ENCODE data around the gene TTC39B. TPM values are rescaled to one million over a fixed set of nuclear protein-coding genes. Genes with fewer than 3 reads are reported as not detected.

Gene TTC39B
- total RNA-seq, 1 donor from 2014 or later: 3.1 TPM

DNA sequence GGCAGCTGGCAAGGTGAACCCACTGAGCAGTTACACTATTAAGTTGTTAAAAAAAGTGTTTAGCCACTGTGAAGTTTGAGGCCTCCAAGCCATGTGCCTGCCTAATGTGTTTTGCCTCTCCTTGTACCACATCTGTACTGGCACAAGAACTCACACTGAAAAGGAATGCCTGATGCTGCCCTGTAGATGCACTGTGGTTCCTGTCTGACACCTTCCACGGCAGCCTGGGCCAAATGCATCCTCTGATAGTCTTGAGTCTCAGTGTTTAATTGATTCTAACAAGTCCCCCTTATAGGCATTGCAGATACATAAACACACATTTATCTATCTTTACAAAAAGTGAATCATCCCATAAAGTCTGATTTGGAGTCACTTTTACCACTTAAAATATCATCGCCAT lies 169.9 kb downstream of the TTC39B start:
- DNase-seq: no peak
- Mint-ChIP-seq H3K27ac (ENCODE audit: unreplicated experiment) (no peak overlapping the region), H3K27me3 (ENCODE audit: unreplicated experiment) (peaks cover 2% of the 10 kb centered on the region), H3K4me1 (ENCODE audit: low read depth, unreplicated experiment) (peaks cover 9% of the 10 kb centered on the region), H3K36me3 (ENCODE audit: unreplicated experiment) (no peaks in the 10 kb centered on the region), H3K9me3 (ENCODE audit: unreplicated experiment) (peaks cover 2% of the 10 kb centered on the region), H3K4me3 (ENCODE audit: unreplicated experiment) (no peak overlapping the region)
- TF ChIP-seq, protein P1, sequence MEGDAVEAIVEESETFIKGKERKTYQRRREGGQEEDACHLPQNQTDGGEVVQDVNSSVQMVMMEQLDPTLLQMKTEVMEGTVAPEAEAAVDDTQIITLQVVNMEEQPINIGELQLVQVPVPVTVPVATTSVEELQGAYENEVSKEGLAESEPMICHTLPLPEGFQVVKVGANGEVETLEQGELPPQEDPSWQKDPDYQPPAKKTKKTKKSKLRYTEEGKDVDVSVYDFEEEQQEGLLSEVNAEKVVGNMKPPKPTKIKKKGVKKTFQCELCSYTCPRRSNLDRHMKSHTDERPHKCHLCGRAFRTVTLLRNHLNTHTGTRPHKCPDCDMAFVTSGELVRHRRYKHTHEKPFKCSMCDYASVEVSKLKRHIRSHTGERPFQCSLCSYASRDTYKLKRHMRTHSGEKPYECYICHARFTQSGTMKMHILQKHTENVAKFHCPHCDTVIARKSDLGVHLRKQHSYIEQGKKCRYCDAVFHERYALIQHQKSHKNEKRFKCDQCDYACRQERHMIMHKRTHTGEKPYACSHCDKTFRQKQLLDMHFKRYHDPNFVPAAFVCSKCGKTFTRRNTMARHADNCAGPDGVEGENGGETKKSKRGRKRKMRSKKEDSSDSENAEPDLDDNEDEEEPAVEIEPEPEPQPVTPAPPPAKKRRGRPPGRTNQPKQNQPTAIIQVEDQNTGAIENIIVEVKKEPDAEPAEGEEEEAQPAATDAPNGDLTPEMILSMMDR (IDR thresholded peaks at IDR 0.05; ENCODE audit: partially characterized antibody, unreplicated experiment): no peak

DNA sequence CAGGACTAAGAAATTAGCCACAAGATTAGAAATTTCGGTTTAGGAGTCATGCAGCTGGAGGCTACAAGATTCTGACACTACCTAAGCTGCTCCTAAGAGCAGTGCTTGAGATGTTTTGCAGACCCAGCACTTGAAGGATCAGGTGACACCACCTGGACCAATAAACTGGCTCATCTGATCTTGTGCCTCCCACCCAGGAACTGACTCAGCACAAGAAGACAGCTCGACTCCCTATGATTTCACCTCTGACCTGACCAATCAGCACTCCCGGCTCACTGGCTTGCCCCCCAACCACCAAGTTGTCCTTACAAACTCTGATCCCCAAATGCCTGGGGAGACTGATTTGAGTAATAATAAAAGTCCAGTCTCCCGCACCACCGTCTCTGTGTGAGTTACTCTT lies 170.4 kb downstream of the TTC39B start:
- Mint-ChIP-seq H3K4me3 (ENCODE audit: unreplicated experiment) (no peak overlapping the region), H3K4me1 (ENCODE audit: low read depth, unreplicated experiment) (peaks cover 9% of the 10 kb centered on the region), H3K9me3 (ENCODE audit: unreplicated experiment) (peaks cover 2% of the 10 kb centered on the region), H3K36me3 (ENCODE audit: unreplicated experiment) (no peaks in the 10 kb centered on the region), H3K27ac (ENCODE audit: unreplicated experiment) (no peak overlapping the region), H3K27me3 (ENCODE audit: unreplicated experiment) (peaks cover 2% of the 10 kb centered on the region)
- DNase-seq: no peak
- TF ChIP-seq, protein P1 (IDR thresholded peaks at IDR 0.05; ENCODE audit: partially characterized antibody, unreplicated experiment): no peak

DNA sequence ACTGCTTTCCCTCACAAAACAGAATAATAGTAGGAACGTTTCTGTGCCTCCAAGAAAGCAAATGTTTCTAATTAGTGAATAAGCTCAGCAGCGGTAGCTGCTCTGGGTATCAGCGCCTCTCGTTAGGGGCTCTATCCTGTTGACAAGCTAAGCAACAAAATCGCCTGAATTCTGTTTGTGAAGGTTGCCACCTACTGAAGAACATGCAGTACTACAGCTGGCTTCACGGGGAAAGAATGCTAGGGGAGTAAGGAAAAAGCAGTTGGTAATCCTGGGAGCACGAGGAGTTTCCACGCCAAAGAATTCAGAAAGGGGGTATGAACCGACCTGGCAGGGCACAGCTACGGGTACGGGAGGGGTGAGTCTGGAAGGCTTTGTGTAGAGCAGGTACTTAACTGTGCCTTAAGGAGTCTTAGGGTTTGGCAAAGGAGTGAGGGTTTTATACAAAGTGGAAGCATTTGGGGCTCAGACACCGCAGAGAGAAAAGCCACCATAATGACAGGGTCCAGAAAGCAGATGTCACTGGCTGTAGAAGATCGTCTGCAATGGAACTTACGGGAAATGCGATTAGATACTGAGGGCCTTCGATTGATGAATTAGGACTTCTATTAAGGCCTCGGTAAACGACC lies 171.7 kb downstream of the TTC39B start:
- Mint-ChIP-seq H3K4me3 (ENCODE audit: unreplicated experiment) (no peak overlapping the region), H3K36me3 (ENCODE audit: unreplicated experiment) (no peaks in the 10 kb centered on the region), H3K4me1 (ENCODE audit: low read depth, unreplicated experiment) (peaks cover 9% of the 10 kb centered on the region), H3K27ac (ENCODE audit: unreplicated experiment) (no peak overlapping the region), H3K27me3 (ENCODE audit: unreplicated experiment) (peaks cover 2% of the 10 kb centered on the region), H3K9me3 (ENCODE audit: unreplicated experiment) (peaks cover 2% of the 10 kb centered on the region)
- DNase-seq: peak; percentile 53
- TF ChIP-seq, protein P1 (IDR thresholded peaks at IDR 0.05; ENCODE audit: partially characterized antibody, unreplicated experiment): peak; percentile 84

DNA sequence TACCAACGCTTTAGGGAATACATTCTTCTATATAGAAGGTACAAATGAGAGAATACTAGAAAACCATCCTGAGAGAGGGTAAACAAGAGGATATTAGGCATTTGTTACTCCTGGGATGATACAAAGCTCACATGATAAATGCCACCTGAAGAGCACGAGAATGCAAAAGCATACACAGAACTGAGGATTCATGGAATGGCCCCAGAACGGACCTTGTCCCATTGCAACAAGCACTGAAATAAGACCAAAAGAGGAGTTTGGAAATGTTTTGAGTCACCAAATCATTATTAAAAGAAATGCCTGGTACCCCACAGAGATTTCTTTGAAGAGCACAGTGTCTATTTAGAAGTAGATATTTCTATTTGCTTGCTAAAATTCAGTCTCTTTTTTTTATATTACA lies 173.5 kb downstream of the TTC39B start:
- TF ChIP-seq, protein P1 (IDR thresholded peaks at IDR 0.05; ENCODE audit: partially characterized antibody, unreplicated experiment): no peak
- Mint-ChIP-seq H3K9me3 (ENCODE audit: unreplicated experiment) (peaks cover 2% of the 10 kb centered on the region), H3K4me1 (ENCODE audit: low read depth, unreplicated experiment) (peaks cover 4% of the 10 kb centered on the region), H3K36me3 (ENCODE audit: unreplicated experiment) (no peaks in the 10 kb centered on the region), H3K27me3 (ENCODE audit: unreplicated experiment) (no peaks in the 10 kb centered on the region), H3K4me3 (ENCODE audit: unreplicated experiment) (no peak overlapping the region), H3K27ac (ENCODE audit: unreplicated experiment) (no peak overlapping the region)
- DNase-seq: no peak

DNA sequence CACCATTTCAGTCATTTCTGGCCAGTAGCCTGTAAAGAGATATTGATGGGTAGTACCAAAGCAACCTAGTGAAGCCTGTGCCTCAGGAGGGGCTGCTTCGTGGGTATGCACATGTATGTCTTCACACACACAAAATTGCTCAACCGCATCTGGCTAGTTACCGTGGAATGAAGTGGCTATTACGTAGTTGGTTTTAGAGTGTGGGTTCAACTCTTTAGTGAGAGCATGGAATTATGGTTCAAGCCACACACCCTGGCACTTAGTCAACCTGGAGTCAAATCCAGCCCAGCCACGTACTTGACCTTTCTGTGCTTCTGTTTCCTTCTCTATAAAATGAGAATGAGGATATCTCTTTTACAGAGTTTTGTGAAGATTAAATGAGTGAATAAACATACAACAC lies 174.9 kb downstream of the TTC39B start:
- H3K27me3 Mint-ChIP-seq (ENCODE audit: unreplicated experiment): peaks cover 1% of the 10 kb centered on the region
- DNase-seq: no peak
- H3K4me3 Mint-ChIP-seq (ENCODE audit: unreplicated experiment): no peak overlapping the region
- TF ChIP-seq, protein P1 (IDR thresholded peaks at IDR 0.05; ENCODE audit: partially characterized antibody, unreplicated experiment): no peak
- H3K36me3 Mint-ChIP-seq (ENCODE audit: unreplicated experiment): peaks cover 2% of the 10 kb centered on the region
- H3K27ac Mint-ChIP-seq (ENCODE audit: unreplicated experiment): no peak overlapping the region
- peaks cover 2% of the 10 kb centered on the region for H3K9me3 Mint-ChIP-seq (ENCODE audit: unreplicated experiment)
- peaks cover 4% of the 10 kb centered on the region for H3K4me1 Mint-ChIP-seq (ENCODE audit: low read depth, unreplicated experiment)

Data from glutamatergic neuron (in vitro differentiated cells).